ENCODE measurements around the gene FREM2. TPM values are rescaled to one million over a fixed set of nuclear protein-coding genes. Genes with fewer than 3 reads are reported as not detected.

Gene FREM2
- total RNA-seq, 1 donor from 2014 or later, result 4.6 TPM

- Mint-ChIP-seq H3K4me3 (ENCODE audit: unreplicated experiment) (no peak overlapping the region), H3K27ac (ENCODE audit: unreplicated experiment) (peak overlapping the region; percentile 39), H3K9me3 (ENCODE audit: unreplicated experiment) (no peaks in the 10 kb centered on the region), H3K4me1 (ENCODE audit: unreplicated experiment) (peaks cover 4% of the 10 kb centered on the region), H3K27me3 (ENCODE audit: unreplicated experiment) (peaks cover 2% of the 10 kb centered on the region), H3K36me3 (ENCODE audit: low read depth, unreplicated experiment) (no peaks in the 10 kb centered on the region)
- DNase-seq (ENCODE audit: low spot score), result no peak
- no peak for TF ChIP-seq CTCF (IDR thresholded peaks at IDR 0.05; ENCODE audit: unreplicated experiment)
Observed at GRCh38 chr13:38733146-38733545, 46.3 kb downstream of the FREM2 start.

DNA sequence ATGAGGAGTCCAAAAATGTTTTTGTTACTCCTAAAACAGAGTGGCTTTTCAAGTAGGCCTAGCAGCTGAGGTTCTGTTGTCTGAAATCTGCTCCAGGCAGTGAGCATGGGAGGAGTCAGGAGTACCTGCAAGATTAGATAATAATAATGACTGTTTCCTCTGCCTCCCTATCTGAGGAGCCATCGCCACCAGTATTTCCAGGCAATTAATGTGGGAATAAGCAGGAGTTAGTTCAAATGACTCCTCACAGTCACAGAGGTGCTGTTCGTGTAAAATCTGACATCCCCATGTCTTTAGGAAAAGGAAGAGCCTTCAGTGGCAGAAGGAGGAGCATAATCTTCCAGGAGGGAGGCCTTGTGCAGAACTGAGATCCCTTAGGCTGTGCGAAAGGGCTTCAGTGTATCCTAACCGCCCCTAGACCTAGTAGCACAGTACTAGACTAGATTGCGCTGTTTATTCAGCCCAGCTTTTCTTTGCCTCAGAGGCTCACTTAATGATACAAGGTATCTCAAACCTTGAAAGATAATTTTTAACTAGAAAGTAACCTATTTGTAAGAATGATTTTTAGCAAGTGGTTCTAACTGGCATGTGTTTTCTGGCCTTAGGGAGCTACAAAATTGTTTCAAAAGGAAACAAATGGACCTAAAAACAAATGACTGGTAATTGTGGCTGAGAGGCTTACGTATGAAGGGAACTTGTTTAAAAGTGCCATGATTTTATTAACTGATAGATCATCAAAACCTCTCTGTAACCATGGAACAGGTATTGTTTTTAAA is 49.0 kb downstream of the FREM2 start:
- no peak overlapping the region for H3K27ac Mint-ChIP-seq (ENCODE audit: unreplicated experiment)
- TF ChIP-seq CTCF (IDR thresholded peaks at IDR 0.05; ENCODE audit: unreplicated experiment), result no peak
- H3K27me3 Mint-ChIP-seq (ENCODE audit: unreplicated experiment), result peaks cover 1% of the 10 kb centered on the region
- no peak for DNase-seq (ENCODE audit: low spot score)
- no peaks in the 10 kb centered on the region for H3K36me3 Mint-ChIP-seq (ENCODE audit: low read depth, unreplicated experiment)
- H3K4me3 Mint-ChIP-seq (ENCODE audit: unreplicated experiment), result no peak overlapping the region
- H3K4me1 Mint-ChIP-seq (ENCODE audit: unreplicated experiment), result peaks cover 8% of the 10 kb centered on the region
- H3K9me3 Mint-ChIP-seq (ENCODE audit: unreplicated experiment), result no peaks in the 10 kb centered on the region

- no peak for TF ChIP-seq CTCF (IDR thresholded peaks at IDR 0.05; ENCODE audit: unreplicated experiment)
- Mint-ChIP-seq H3K27ac (ENCODE audit: unreplicated experiment) (no peak overlapping the region), H3K27me3 (ENCODE audit: unreplicated experiment) (no peaks in the 10 kb centered on the region), H3K4me1 (ENCODE audit: unreplicated experiment) (peaks cover 4% of the 10 kb centered on the region), H3K9me3 (ENCODE audit: unreplicated experiment) (no peaks in the 10 kb centered on the region), H3K4me3 (ENCODE audit: unreplicated experiment) (no peak overlapping the region), H3K36me3 (ENCODE audit: low read depth, unreplicated experiment) (no peaks in the 10 kb centered on the region)
- no peak for DNase-seq (ENCODE audit: low spot score)
Observed at GRCh38 chr13:38743466-38743865, 56.6 kb downstream of the FREM2 start.

GRCh38 chr13:38752686-38753085 is 65.8 kb downstream of the FREM2 start:
- no peak for DNase-seq (ENCODE audit: low spot score)
- no peak overlapping the region for H3K4me3 Mint-ChIP-seq (ENCODE audit: unreplicated experiment)
- TF ChIP-seq CTCF (IDR thresholded peaks at IDR 0.05; ENCODE audit: unreplicated experiment), result no peak
- no peaks in the 10 kb centered on the region for H3K9me3 Mint-ChIP-seq (ENCODE audit: unreplicated experiment)
- H3K27ac Mint-ChIP-seq (ENCODE audit: unreplicated experiment), result no peak overlapping the region
- no peaks in the 10 kb centered on the region for H3K27me3 Mint-ChIP-seq (ENCODE audit: unreplicated experiment)
- H3K4me1 Mint-ChIP-seq (ENCODE audit: unreplicated experiment), result peaks cover 2% of the 10 kb centered on the region
- no peaks in the 10 kb centered on the region for H3K36me3 Mint-ChIP-seq (ENCODE audit: low read depth, unreplicated experiment)

GRCh38 chr13:38753878-38754277 is 67.0 kb downstream of the FREM2 start:
- no peaks in the 10 kb centered on the region for H3K27me3 Mint-ChIP-seq (ENCODE audit: unreplicated experiment)
- peaks cover 2% of the 10 kb centered on the region for H3K4me1 Mint-ChIP-seq (ENCODE audit: unreplicated experiment)
- H3K36me3 Mint-ChIP-seq (ENCODE audit: low read depth, unreplicated experiment), result no peaks in the 10 kb centered on the region
- H3K4me3 Mint-ChIP-seq (ENCODE audit: unreplicated experiment), result no peak overlapping the region
- H3K9me3 Mint-ChIP-seq (ENCODE audit: unreplicated experiment), result no peaks in the 10 kb centered on the region
- DNase-seq (ENCODE audit: low spot score), result no peak
- H3K27ac Mint-ChIP-seq (ENCODE audit: unreplicated experiment), result no peak overlapping the region
- TF ChIP-seq CTCF (IDR thresholded peaks at IDR 0.05; ENCODE audit: unreplicated experiment), result no peak

Measured in endothelial cell (in vitro differentiated cells).